CD4-positive, alpha-beta T cell treated with Interleukin-6 for 4 hours (primary cell): ENCODE measurements around the gene BMPER.

Experiments used
- DNase-seq: peaks from one replicate; pipeline ENCODE4 v3.0.0-alpha.2; 2020; ENCODE audit warnings: mixed read lengths

Gene BMPER

GRCh38 chr7:34036051-34036920, 130.9 kb downstream of the BMPER start:
- DNase-seq = no peak

- DNase-seq = no peak
Observed at GRCh38 chr7:34036972-34037792, 131.8 kb downstream of the BMPER start.

- no peak for DNase-seq
Observed at GRCh38 chr7:34038816-34039470, 133.6 kb downstream of the BMPER start.

- no peak for DNase-seq
Observed at GRCh38 chr7:34041707-34042106, 136.4 kb downstream of the BMPER start.

- DNase-seq = no peak
Observed at GRCh38 chr7:34042406-34042805, 137.1 kb downstream of the BMPER start.

GRCh38 chr7:34043461-34044305, 138.3 kb downstream of the BMPER start:
- no peak for DNase-seq

GRCh38 chr7:34044306-34044643, 138.9 kb downstream of the BMPER start:
- no peak for DNase-seq

GRCh38 chr7:34044734-34045353, 139.5 kb downstream of the BMPER start:
- no peak for DNase-seq

- no peak for DNase-seq
Observed at GRCh38 chr7:34048445-34048844, 143.1 kb downstream of the BMPER start.

GRCh38 chr7:34054075-34054474, 148.7 kb downstream of the BMPER start:
- DNase-seq = no peak

GRCh38 chr7:34057136-34057535, 151.8 kb downstream of the BMPER start:
- no peak for DNase-seq

- DNase-seq = no peak
Observed at GRCh38 chr7:34057956-34058355, 152.6 kb downstream of the BMPER start.

- no peak for DNase-seq
Observed at GRCh38 chr7:34058801-34059135, 153.4 kb downstream of the BMPER start.

GRCh38 chr7:34059136-34059828, 153.9 kb downstream of the BMPER start:
- DNase-seq = no peak

GRCh38 chr7:34060196-34060947, 155.0 kb downstream of the BMPER start:
- DNase-seq = no peak

- no peak for DNase-seq
Observed at GRCh38 chr7:34061149-34061548, 155.8 kb downstream of the BMPER start.

GRCh38 chr7:34062341-34062740, 157.0 kb downstream of the BMPER start:
- no peak for DNase-seq

- no peak for DNase-seq
Observed at GRCh38 chr7:34062826-34063225, 157.5 kb downstream of the BMPER start.

- DNase-seq = no peak
Observed at GRCh38 chr7:34064519-34065158, 159.3 kb downstream of the BMPER start.

- no peak for DNase-seq
Observed at GRCh38 chr7:34066411-34066810, 161.1 kb downstream of the BMPER start.
